K562 (cell line): ENCODE results near the gene ARL3. TPM values are rescaled to one million over a fixed set of nuclear protein-coding genes. Genes with fewer than 3 reads are reported as not detected.

ENCODE experiments used
- BACH1 ChIP-seq: fragments of 200-800 bp; sonication (Bioruptor generic); IDR thresholded peaks from 2 replicates; pipeline ENCODE4 v1.6.1; 2016; ENCODE audit warnings: missing genetic modification characterization, missing compliant biosample characterization
- CBFA2T2 ChIP-seq: fragments of 450-650 bp; conservative IDR thresholded peaks from 2 replicates; pipeline ENCODE4 v1.6.1; 2017; ENCODE audit warnings: mild to moderate bottlenecking
- ESRRA ChIP-seq: fragments of 450-650 bp; IDR thresholded peaks from 2 replicates; pipeline ENCODE4 v1.6.1; 2014; ENCODE audit warnings: low read depth, mild to moderate bottlenecking, moderate library complexity, borderline replicate concordance
- FIP1L1 ChIP-seq: fragments of 200-400 bp; formaldehyde crosslinking; IDR thresholded peaks from 2 replicates; pipeline ENCODE4 v1.6.1; 2018; ENCODE audit warnings: mild to moderate bottlenecking, low read depth, low read length; ENCODE audit not compliant: poor library complexity, severe bottlenecking
- HMG20A ChIP-seq: fragments of 450-650 bp; formaldehyde crosslinking; conservative IDR thresholded peaks from 2 replicates; pipeline ENCODE4 v1.4.0; 2020; ENCODE audit warnings: mild to moderate bottlenecking, mixed read lengths
- KLF1 ChIP-seq: fragments of 450-650 bp; IDR thresholded peaks from 2 replicates; pipeline ENCODE4 v1.6.1; 2016; ENCODE audit warnings: missing genetic modification characterization, missing compliant biosample characterization
- PHTF2 ChIP-seq: fragments of 250-450 bp; sonication (Bioruptor Pico); IDR thresholded peaks from 2 replicates; pipeline ENCODE4 v1.5.0; 2021; ENCODE audit warnings: mild to moderate bottlenecking
- RBFOX2 ChIP-seq: fragments of 200-400 bp; formaldehyde crosslinking; IDR thresholded peaks from 2 replicates; pipeline ENCODE4 v1.6.1; 2017; ENCODE audit warnings: low read depth, mild to moderate bottlenecking, low read length, moderate library complexity
- SIN3A ChIP-seq, 2 experiments: fragments of 150-350 bp in 1 of 2; IDR thresholded peaks; 2 replicates each; pipeline ENCODE4 v1.6.1; 2011 to 2016; ENCODE audit warnings: borderline replicate concordance in 2 of 2, low read depth in 2 of 2, low read length in 2 of 2, mild to moderate bottlenecking in 2 of 2, moderate library complexity in 2 of 2; ENCODE audit not compliant: control insufficient read depth in 1 of 2
- TFAM ChIP-seq: fragments of 250-450 bp; sonication (Bioruptor Pico); conservative IDR thresholded peaks from 2 replicates; pipeline ENCODE4 v1.5.0; 2021; ENCODE audit warnings: mild to moderate bottlenecking, moderate library complexity
- ZNF134 ChIP-seq: fragments of 250-450 bp; sonication (Bioruptor Pico); conservative IDR thresholded peaks from 2 replicates; pipeline ENCODE4 v1.4.0; 2020
- ZNF23 ChIP-seq: fragments of 250-450 bp; sonication (Bioruptor Pico); IDR thresholded peaks from 2 replicates; pipeline ENCODE4 v1.4.0; 2020; ENCODE audit warnings: mild to moderate bottlenecking
- ZNF57 ChIP-seq: fragments of 450-650 bp; formaldehyde crosslinking; IDR thresholded peaks from 2 replicates; pipeline ENCODE4 v1.4.0; 2020; ENCODE audit warnings: mild to moderate bottlenecking, moderate library complexity
- ZNF780A ChIP-seq: fragments of 250-450 bp; sonication (Bioruptor Pico); IDR thresholded peaks from 2 replicates; pipeline ENCODE4 v1.5.0; 2021; ENCODE audit warnings: mild to moderate bottlenecking
- polyA plus RNA-seq, 8 experiments: library from polyadenylated mRNA; depleted of rRNA in 4 of 8; stranded (reverse) in 5 of 8; unstranded in 3 of 8; fragments of >200 nt; fragmentation: Nextera tagmentation in 2 of 8; fragmentation: Illumina TruSeq in 1 of 8; extraction: Ambion mirVana in 2 of 8; extraction: Trizol in 1 of 8; gene quantifications; 2 replicates each; pipeline versions ENCODE4 v1.2.1 to v1.2.3, GENCODE V29; 2011 to 2014; ENCODE audit warnings: inconsistent platforms in 1 of 8, missing spikeins in 1 of 8
- total RNA-seq, 7 experiments: library from RNA; depleted of rRNA in 6 of 7; stranded (reverse); fragments of >200 nt in 6 of 7; fragmentation: Illumina TruSeq in 2 of 7; extraction: Trizol in 2 of 7; gene quantifications; 2 replicates each; pipeline versions ENCODE4 v1.2.1 to v1.2.3, GENCODE V29; 2011 to 2021; ENCODE audit warnings: low replicate concordance in 1 of 7
- TF ChIP-seq, protein P1 (sequence below): sonication (generic); formaldehyde crosslinking; IDR thresholded peaks from 2 replicates; pipeline ENCODE4 v1.8.0; 2022; ENCODE audit warnings: mild to moderate bottlenecking, missing genetic modification reagents
- TF ChIP-seq, protein P2 (sequence below): sonication (generic); formaldehyde crosslinking; IDR thresholded peaks from 2 replicates; pipeline ENCODE4 v1.8.0; 2023; ENCODE audit warnings: mild to moderate bottlenecking, missing genetic modification reagents
- TF ChIP-seq, protein P3 (sequence below): fragments of 450-650 bp; formaldehyde crosslinking; IDR thresholded peaks from 2 replicates; pipeline ENCODE4 v1.4.0; 2022; ENCODE audit warnings: missing genetic modification characterization
- TF ChIP-seq, protein P4 (sequence below): fragments of 450-650 bp; IDR thresholded peaks from 2 replicates; pipeline ENCODE4 v1.6.1; 2014; ENCODE audit warnings: low read depth, mild to moderate bottlenecking, moderate library complexity, borderline replicate concordance
- TF ChIP-seq, protein P5 (sequence below): sonication (generic); formaldehyde crosslinking; IDR thresholded peaks from 2 replicates; pipeline ENCODE4 v1.9.0; 2022; ENCODE audit warnings: mild to moderate bottlenecking, missing genetic modification reagents
- TF ChIP-seq, protein P6 (sequence below): fragments of 450-650 bp; formaldehyde crosslinking; IDR thresholded peaks from 2 replicates; pipeline ENCODE4 v1.4.0; 2020; ENCODE audit warnings: mild to moderate bottlenecking, moderate library complexity

The ARL3 gene
- total and polyA plus RNA-seq, 9 of the 15 experiments (the other 6 are each of a cell fraction or from before 2014, with no cell fraction given): 2.9 to 8.9 (median 4.8) TPM

DNA sequence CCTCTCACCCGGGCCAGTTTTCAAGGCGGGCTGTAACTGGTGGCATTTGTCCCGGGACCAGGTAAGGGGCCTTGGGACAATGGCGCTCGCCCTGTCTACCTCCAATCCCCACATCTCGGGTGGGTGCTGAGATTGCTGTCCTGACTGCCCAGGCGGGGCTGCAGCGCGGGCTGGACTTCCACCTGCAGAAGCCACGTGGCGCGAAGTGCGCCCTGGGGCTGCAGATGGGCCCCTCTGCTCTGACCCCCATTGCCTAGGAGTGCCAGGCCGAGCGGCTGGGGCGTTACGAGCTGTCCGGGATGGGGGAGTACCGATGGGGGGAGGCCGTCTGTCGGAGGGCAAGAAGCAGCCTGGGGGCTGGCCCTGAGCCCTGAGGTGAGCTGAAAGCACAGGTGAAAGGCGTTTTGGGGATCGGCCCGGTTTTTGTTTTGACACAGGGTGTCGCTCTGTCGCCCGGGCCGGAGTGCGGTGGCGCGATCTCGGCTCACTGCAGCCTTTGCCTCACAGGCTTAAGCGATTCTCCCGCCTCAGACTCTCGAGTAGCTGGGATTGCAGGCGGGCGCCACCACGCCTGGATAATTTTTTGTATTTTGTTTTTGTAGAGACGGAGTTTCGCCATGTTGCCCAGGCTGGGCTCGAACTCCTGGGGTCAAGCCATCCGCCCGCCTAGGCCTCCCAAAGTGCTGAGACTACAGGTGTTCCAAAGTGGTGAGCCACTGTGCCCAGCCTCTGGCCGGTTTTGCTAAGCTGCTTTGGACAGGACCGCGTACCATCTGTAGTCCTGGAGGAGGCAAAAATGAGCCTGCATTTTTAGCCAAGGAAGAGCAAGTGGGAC, 641 bp upstream of the ARL3 start, which contains the start of gene SFXN2 (continued):
- TF ChIP-seq ESRRA: no peak
- no peak for TF ChIP-seq ZNF134 (CRISPR knock-in tag)
- no peak for TF ChIP-seq KLF1 (tag)
- TF ChIP-seq, protein P1, sequence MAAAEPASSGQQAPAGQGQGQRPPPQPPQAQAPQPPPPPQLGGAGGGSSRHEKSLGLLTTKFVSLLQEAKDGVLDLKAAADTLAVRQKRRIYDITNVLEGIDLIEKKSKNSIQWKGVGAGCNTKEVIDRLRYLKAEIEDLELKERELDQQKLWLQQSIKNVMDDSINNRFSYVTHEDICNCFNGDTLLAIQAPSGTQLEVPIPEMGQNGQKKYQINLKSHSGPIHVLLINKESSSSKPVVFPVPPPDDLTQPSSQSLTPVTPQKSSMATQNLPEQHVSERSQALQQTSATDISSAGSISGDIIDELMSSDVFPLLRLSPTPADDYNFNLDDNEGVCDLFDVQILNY (CRISPR knock-in tag): no peak
- peak; percentile 56 for TF ChIP-seq FIP1L1
- TF ChIP-seq TFAM (CRISPR knock-in tag): no peak
- TF ChIP-seq, protein P2, sequence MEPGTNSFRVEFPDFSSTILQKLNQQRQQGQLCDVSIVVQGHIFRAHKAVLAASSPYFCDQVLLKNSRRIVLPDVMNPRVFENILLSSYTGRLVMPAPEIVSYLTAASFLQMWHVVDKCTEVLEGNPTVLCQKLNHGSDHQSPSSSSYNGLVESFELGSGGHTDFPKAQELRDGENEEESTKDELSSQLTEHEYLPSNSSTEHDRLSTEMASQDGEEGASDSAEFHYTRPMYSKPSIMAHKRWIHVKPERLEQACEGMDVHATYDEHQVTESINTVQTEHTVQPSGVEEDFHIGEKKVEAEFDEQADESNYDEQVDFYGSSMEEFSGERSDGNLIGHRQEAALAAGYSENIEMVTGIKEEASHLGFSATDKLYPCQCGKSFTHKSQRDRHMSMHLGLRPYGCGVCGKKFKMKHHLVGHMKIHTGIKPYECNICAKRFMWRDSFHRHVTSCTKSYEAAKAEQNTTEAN: no peak
- TF ChIP-seq, protein P3, sequence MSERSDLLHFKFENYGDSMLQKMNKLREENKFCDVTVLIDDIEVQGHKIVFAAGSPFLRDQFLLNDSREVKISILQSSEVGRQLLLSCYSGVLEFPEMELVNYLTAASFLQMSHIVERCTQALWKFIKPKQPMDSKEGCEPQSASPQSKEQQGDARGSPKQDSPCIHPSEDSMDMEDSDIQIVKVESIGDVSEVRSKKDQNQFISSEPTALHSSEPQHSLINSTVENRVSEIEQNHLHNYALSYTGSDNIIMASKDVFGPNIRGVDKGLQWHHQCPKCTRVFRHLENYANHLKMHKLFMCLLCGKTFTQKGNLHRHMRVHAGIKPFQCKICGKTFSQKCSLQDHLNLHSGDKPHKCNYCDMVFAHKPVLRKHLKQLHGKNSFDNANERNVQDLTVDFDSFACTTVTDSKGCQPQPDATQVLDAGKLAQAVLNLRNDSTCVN (CRISPR knock-in tag): no peak
- TF ChIP-seq PHTF2 (CRISPR knock-in tag): no peak
- peak; percentile 78 for TF ChIP-seq RBFOX2
- no peak for TF ChIP-seq HMG20A
- TF ChIP-seq SIN3A (IDR thresholded peaks at IDR 0.05; ENCODE audit: borderline replicate concordance in 2 of 2, control insufficient read depth in 1 of 2, low read depth in 2 of 2, low read length in 2 of 2): peak; percentile 84 to 89
- TF ChIP-seq, protein P4, sequence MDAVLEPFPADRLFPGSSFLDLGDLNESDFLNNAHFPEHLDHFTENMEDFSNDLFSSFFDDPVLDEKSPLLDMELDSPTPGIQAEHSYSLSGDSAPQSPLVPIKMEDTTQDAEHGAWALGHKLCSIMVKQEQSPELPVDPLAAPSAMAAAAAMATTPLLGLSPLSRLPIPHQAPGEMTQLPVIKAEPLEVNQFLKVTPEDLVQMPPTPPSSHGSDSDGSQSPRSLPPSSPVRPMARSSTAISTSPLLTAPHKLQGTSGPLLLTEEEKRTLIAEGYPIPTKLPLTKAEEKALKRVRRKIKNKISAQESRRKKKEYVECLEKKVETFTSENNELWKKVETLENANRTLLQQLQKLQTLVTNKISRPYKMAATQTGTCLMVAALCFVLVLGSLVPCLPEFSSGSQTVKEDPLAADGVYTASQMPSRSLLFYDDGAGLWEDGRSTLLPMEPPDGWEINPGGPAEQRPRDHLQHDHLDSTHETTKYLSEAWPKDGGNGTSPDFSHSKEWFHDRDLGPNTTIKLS: peak; percentile 85; the same call in 1 of the 2 replicates
- TF ChIP-seq, protein P5, sequence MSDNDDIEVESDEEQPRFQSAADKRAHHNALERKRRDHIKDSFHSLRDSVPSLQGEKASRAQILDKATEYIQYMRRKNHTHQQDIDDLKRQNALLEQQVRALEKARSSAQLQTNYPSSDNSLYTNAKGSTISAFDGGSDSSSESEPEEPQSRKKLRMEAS (CRISPR knock-in tag): peak; percentile 97
- no peak for TF ChIP-seq BACH1
- no peak for TF ChIP-seq CBFA2T2
- TF ChIP-seq, protein P6, sequence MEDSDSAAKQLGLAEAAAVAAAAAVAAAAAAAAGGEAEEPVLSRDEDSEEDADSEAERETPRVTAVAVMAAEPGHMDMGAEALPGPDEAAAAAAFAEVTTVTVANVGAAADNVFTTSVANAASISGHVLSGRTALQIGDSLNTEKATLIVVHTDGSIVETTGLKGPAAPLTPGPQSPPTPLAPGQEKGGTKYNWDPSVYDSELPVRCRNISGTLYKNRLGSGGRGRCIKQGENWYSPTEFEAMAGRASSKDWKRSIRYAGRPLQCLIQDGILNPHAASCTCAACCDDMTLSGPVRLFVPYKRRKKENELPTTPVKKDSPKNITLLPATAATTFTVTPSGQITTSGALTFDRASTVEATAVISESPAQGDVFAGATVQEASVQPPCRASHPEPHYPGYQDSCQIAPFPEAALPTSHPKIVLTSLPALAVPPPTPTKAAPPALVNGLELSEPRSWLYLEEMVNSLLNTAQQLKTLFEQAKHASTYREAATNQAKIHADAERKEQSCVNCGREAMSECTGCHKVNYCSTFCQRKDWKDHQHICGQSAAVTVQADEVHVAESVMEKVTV: no peak
- TF ChIP-seq ZNF23: no peak
- TF ChIP-seq ZNF780A (CRISPR knock-in tag): no peak
- TF ChIP-seq ZNF57 (CRISPR knock-in tag): no peak
